ENCODE results near the gene AGL. TPM values are rescaled to one million over a fixed set of nuclear protein-coding genes. Genes with fewer than 3 reads are reported as not detected.

Gene AGL
- polyA plus RNA-seq (2011; rRNA removed) (7.0 and 7.4 TPM in 2 replicates), polyA plus RNA-seq (2017; fragmentation: RNase III; extraction: RNeasy Plus Mini Kit Qiagen cat#74134 plus additional on column Dnase treatment) (4.9 to 5.7 TPM (median 5.5 TPM) in 3 replicates), polyA minus RNA-seq (2011; rRNA and poly(A)+ RNA removed) (5.0 and 5.6 TPM in 2 replicates)
- 0.86 and 0.91 TPM in 2 replicates for polyA plus RNA-seq (2012; cell fraction: cytosol; rRNA removed)
- polyA plus RNA-seq (2012; cell fraction: nucleus; rRNA removed), result 1.00 and 1.4 TPM in 2 replicates

GRCh38 chr1:99849744-99850458 is at the start of gene AGL:
Gene AGL (plus strand): TSS chr1:99850361. CDS start chr1:99851043, 682 bp downstream.
- DNase-seq (ENCODE audit: low read depth in 1 of 2, low spot score in 1 of 2) (peak; percentile 60 to 78), FAIRE-seq (no peak), ATAC-seq (peak; percentile 99)
- Histone ChIP-seq H3K4me1 (peaks cover 8% of the 10 kb centered on the region; the same call in 1 of the 3 replicates), H3K4me2 (peak within 1 kb of the TSS; percentile 76), H3K4me3 (peak within 1 kb of the TSS; percentile 94), H3K27ac (peak within 1 kb of the TSS; percentile 78 to 94), H3K9me3 (no peaks in the 10 kb centered on the region)
- ChIA-PET POLR2A (interaction anchor here (1.3 kb wide), 1 partner anchor 120 kb away, joined by 4 read pairs; the partner anchor contains the start of gene SLC35A3), CTCF (interaction anchor here (1.0 kb wide), 1 partner anchor 63 kb away, joined by 3 read pairs; no protein-coding TSS in a partner anchor)
- WGBS (ENCODE audit: missing lambda C conversion rate), result 0% methylated on average over 20 of the region's 65 CpGs
- peak; percentile 30; the same call in 1 of the 2 replicates for TF ChIP-seq E2F6 (IDR thresholded peaks at IDR 0.05; ENCODE audit: borderline replicate concordance, low read depth)
- no peak for TF ChIP-seq CEBPB (IDR thresholded peaks at IDR 0.05)
- peak; percentile 68; the same call in 1 of the 2 replicates for TF ChIP-seq PHF8 (IDR thresholded peaks at IDR 0.05; ENCODE audit: borderline replicate concordance, low read depth)
- peak; percentile 84 for TF ChIP-seq POLR2A (IDR thresholded peaks at IDR 0.05; ENCODE audit: low read length)
- TF ChIP-seq EHMT2 (IDR thresholded peaks at IDR 0.05; ENCODE audit: low read depth), result no peak
- TF ChIP-seq TP53 (CRISPR knock-in tag; IDR thresholded peaks at IDR 0.05), result no peak
- no peak for TF ChIP-seq BHLHE40 (IDR thresholded peaks at IDR 0.05; ENCODE audit: low read depth, low read length)
- TF ChIP-seq HMGXB4 (CRISPR knock-in tag; IDR thresholded peaks at IDR 0.05; ENCODE audit: borderline replicate concordance), result no peak
- no peak; the same call in 1 of the 2 replicates for TF ChIP-seq GATA3 (IDR thresholded peaks at IDR 0.05; ENCODE audit: borderline replicate concordance)
- TF ChIP-seq CBX2 (IDR thresholded peaks at IDR 0.05; ENCODE audit: borderline replicate concordance, low read depth), result no peak
- no peak for TF ChIP-seq RARB (CRISPR knock-in tag; IDR thresholded peaks at IDR 0.05)
- no peak for TF ChIP-seq ATOH8 (CRISPR knock-in tag; IDR thresholded peaks at IDR 0.05; ENCODE audit: low read depth)
- TF ChIP-seq MAFK (IDR thresholded peaks at IDR 0.05; ENCODE audit: partially characterized antibody), result no peak
- peak in 1 of 2 experiments; percentile 78; a peak in 3 of 5 replicates for TF ChIP-seq JUN (IDR thresholded peaks at IDR 0.05)
- no peak for TF ChIP-seq RCOR1 (IDR thresholded peaks at IDR 0.05; ENCODE audit: low read depth, low read length)
- peak; percentile 72; the same call in 1 of the 3 replicates for TF ChIP-seq BCL3 (IDR thresholded peaks at IDR 0.05)
- no peak for TF ChIP-seq ELK1 (IDR thresholded peaks at IDR 0.05; ENCODE audit: low read depth, low read length)
- TF ChIP-seq REST (IDR thresholded peaks at IDR 0.05), result peak; percentile 89
- TF ChIP-seq NPAS2 (CRISPR knock-in tag; IDR thresholded peaks at IDR 0.05; ENCODE audit: borderline replicate concordance), result no peak
- no peak for TF ChIP-seq EP300 (IDR thresholded peaks at IDR 0.05)
- TF ChIP-seq RAD21 (conservative IDR thresholded peaks at IDR 0.05 in 1 of 2, IDR thresholded peaks at IDR 0.05 in 1 of 2), result no peak
- no peak for TF ChIP-seq PBX3 (IDR thresholded peaks at IDR 0.05)
- TF ChIP-seq CHD4 (IDR thresholded peaks at IDR 0.05; ENCODE audit: borderline replicate concordance), result no peak
- no peak for TF ChIP-seq HOXB5 (CRISPR knock-in tag; IDR thresholded peaks at IDR 0.05)
- no peak for TF ChIP-seq FOXS1 (CRISPR knock-in tag; IDR thresholded peaks at IDR 0.05)
- no peak for TF ChIP-seq RFX5 (IDR thresholded peaks at IDR 0.05)
- peak; percentile 34 for TF ChIP-seq MAX (IDR thresholded peaks at IDR 0.05)
